LoVo (cell line): ENCODE measurements around the gene PLSCR5.

Source experiments
- DNase-seq: peaks from one replicate; pipeline ENCODE4 v3.0.0-alpha.2; 2016; ENCODE audit warnings: low spot score

Gene PLSCR5, protein sequence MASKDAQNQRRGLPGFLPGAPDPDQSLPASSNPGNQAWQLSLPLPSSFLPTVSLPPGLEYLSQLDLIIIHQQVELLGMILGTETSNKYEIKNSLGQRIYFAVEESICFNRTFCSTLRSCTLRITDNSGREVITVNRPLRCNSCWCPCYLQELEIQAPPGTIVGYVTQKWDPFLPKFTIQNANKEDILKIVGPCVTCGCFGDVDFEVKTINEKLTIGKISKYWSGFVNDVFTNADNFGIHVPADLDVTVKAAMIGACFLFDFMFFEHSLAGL

DNA sequence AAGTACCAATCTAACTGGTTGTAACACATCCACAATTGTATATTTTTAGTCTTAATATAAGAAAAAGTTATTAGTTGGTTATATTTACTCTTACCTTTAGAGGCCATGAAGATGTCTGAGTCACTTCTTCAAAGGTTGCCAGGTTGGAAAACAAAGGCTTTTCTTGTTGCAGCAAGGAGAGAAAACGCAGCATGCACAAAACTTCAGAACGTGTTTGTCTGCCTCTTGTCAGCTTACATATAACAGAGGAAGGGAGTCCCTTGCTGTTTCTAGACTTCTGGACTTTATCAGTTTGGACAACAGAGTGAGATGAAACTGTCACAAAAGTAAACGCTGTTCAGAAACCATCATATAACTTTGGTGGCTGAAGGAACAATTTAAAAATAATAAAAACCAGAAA is at the start of gene PLSCR5:
Gene PLSCR5 (minus strand): TSS at position 241 of the 400 bp plus-strand sequence. CDS start 134 bp downstream, at position 107.
- DNase-seq: no peak

DNA sequence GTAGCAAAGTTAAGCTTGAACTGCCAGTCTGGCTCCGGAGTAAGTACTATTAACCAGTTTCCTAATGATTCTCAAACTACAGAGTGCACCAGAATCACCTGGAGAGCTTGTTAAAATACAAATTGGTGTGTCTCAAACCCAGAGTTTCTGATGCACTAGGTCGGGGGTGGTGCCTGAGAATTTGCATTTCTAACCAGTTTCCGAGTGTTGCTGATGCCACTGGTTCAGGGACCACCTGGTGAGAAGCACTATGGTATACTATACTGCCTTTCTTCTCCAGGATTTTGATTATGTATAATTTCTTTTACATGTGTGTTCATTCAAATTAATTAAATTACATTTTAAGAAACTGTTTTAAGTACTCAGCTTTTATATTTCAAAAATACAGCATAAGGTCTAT is 48.8 kb upstream of the PLSCR5 start:
- DNase-seq: no peak

DNA sequence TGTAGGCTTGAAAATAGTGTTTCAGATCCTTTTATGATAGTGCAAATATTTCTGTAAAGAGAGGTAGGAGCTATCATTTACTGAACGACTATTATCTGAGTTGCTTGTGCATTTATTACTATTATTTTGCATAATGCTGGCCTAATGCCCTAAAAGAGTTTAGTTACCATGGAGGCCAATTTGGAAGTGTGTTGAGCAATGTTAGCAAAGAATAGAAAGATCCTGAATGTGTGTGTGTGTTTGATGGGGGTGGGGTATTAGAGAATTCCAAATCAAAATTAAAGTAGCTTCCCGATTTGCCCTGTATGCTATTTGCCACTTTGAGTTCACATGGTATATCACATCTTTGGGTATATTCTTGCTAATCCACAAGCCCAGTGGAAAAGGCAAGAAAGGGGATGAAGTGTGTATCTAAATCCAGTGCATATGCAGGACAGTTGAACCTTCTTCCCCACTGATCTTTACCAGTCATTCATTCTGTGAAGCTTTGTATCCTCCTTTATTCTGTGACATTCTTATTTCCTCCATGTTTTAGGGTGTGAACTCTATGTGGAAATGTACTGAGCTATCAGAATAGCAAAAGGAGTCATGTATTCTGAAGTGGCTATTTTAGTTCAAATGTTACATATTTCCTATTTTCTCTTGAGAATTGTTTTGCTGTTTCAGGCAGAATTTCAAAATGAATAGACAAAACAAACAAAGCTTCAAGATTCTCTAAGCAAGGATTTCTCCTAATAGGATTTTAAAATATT is 45.7 kb upstream of the PLSCR5 start:
- no peak for DNase-seq

DNA sequence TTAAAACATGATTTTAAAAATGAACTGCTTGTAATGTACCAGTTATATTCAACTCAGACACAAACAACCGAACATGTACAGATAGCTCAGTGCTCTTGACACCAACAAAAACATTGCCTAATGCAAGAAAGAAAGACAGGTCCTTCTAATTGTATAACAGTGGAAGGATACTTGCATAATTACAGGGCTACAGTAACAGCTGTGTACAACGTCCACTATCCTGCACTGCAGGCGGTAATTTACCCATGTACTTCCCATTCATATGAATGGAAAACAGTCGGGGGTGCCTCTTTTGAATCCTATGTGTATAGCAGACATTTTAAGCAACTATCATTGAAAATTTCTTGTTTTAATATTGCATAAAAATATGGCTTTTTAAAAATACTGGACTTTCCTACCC is 41.1 kb upstream of the PLSCR5 start:
- DNase-seq: no peak

DNA sequence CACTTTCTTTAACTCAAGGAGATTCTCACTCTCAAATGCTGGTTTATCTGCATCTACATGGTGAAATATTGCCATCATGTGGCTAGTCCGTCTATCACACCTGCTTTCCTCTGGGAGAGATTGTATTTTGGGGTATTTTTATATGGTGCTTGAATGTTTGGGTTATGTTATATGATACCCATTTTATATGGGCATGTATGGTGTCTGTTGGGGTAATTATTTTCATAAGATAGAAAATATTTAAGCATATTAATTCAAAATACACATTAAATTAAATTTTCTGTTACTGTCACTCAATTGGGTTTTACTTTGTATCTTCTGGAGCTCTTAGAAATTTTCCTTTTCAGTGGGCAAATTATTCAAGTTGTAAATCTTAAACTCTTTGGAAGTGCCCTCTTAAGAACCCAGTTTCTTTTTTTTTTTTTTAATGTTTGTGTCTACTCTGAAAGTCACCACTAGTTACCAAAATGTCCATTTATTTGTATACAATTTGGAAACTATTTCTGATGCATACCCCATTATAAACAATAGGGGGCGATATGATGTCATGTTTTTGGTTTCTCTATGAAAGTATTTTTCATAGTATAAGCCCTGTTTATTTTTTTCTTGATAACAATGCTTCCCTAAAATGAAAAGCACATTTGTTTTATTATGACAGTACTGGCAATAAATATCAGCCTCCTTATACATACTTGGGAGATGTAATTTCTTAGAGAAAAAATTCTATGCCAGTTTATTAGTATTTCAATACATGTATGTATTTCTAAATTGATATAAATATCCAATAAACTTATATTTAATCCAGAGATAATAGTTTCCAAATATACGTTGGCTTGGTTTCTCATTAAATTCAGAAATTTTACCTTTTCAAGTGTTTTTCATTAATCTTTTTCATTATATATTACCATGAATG is 36.1 kb upstream of the PLSCR5 start:
- peak; percentile 26 for DNase-seq

DNA sequence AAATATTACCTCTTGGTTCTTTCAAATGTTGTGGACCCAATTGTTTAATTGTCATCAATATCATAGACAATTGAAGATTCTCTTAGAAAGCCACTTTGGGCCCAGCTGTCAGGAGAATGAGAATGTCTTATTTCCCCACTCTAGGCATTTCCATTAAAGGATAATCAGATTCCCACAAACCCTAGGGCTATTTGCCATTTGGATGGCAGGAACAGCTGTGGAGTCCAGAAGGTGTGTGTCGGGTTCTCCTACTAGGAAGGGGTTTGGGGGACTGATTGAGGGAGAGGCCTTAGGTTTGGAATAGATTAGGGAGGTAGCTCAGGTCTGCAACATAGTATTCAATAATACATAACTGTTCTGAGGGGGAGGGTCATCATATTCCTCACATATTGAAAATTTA is 35.2 kb upstream of the PLSCR5 start:
- no peak for DNase-seq

DNA sequence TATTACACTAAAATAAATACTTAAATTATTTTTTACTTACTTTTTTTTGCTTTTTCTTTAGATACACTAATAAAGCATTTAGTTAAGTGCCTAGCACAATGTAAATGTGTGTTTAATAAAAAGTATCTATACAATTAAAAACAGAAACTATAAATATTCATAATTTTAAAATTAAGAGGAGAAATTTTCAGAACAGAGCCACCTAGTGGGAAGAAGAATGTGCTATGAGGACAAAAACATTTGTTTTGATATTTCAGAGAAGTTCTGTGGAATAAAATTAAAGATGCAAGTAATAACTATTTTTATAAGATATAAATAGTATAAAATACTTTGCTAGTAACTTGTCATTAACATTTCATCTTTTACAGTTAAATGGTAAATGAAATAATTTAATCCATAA is 33.6 kb upstream of the PLSCR5 start:
- no peak for DNase-seq

DNA sequence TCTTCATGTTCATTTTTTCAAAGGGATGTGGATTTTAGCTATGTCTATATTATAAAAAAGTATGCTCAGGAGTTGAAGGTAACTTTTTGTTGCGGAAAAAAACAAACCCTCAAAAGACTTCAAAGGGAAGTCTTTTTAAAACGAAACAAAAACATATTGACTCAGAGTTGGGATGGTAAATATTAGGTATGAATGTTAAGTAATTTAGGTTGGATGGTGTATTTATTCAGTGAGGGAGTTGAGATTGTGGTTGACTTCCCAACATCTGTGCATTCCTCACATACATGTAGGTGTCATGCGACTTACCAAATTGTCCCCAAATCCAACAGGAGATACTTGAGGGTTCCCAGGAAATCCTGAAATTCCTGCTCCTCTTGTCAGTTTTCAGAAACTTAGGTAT is 32.7 kb upstream of the PLSCR5 start:
- DNase-seq: no peak

DNA sequence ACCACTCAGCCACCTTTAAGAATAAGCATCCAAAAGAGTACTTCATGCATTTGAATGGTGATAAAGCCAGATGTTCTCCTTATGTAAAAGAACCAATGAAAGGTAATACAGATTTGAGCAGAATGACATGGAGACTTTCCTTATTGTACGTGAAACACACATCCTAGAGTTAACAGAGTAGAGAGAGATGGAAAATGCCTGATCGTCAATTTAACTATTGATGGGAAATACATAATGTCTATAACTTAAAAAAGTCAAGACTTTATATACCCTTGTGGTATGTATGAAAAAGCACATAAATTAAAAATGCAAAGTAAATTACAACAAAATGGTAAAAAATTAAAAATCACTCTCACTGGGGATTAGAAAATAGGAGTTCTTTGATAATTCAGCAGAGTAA is 31.7 kb upstream of the PLSCR5 start:
- no peak for DNase-seq

DNA sequence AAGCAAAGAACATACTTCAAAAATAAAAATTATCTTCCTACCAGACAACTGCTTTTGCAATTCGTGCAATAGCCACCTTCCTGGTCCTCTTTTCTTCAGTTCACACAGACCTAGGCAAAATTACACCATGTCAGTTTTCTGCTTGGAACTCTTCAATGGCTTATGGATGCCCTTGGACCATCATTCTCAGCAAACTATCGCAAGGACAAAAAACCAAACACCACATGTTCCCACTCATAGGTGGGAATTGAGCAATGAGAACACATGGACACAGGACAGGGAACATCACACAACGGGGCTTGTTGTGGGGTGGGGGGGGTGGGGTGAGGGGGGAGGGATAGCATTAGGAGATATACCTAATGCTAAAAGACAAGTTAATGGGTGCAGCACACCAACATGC is 29.2 kb upstream of the PLSCR5 start:
- DNase-seq: no peak

DNA sequence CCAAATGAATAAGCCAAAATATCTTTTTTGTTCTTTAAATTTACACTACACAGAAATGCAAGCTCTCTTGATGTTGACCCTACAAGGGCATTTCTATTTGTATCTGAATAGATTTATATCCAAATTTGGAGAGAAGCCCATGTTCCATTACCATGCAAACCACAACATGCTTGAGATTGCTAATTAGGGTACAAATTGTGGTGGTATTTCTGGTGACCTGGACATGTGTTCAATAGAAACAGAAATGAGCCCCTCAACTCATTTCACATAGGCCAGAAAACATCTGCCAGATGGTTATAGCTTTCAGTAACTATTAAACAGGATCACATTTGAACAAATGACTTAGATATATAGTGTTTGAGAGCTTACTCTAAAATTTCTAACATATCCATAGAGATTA is 23.5 kb upstream of the PLSCR5 start:
- no peak for DNase-seq

DNA sequence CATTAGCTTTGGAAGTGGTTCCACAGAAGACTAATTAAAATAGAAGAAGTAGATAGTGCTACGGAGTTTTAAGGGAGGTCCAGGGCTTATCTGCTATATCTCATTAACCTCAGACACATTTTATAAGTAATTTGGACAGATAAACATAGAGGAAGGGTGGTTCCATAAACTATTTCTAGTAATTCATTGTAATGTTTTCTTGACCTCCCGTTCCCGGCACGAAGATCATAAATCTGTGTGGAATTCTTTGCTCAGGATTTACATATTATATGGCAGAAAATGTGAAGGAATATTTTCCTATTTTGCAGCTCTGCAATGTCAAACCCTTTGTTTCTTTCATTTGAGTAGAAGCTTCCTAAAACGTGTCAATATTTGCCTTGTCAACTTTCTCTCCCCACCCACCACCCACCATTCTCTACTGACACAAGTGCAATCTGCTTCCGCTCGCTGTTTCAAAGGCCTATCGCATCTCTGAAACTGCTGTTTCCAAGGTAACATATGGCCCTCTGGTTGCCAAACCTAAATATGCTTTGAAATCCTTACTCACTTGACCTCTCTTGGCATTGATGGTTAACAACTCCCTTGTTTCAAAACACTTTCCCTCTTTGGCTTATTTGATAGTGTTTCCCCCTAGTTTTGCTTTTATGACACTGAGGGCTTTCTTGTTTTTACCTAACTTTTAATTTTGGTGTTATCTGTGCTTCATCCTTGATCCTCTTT is 21.4 kb upstream of the PLSCR5 start:
- DNase-seq: no peak

DNA sequence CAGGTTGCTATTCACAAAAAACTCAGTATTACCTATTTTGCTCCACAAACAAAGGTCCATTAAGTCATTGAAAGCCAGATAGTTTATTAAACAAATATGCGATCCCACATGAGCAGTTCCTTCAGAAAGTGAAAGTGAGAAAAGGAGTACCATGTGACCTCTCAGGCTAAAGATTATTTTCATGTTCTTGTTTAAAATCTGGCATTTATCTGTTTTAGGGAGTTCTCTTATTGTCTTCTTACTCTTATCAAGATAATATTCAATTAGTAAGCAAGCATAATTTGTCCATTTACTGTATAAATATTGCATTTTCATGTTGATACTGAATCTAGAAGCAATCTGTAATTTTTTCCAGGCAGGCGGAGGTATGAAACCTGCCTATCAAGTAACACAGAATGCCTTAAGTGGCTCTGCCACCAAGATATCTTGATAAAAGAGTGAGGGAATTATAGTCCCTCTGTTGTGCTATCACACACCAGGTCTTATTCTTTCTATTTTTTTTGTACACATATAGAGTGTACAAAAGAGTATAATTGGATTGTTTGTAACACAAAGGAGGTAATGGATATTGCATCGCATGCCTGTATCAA is 20.1 kb upstream of the PLSCR5 start:
- peak; percentile 8 for DNase-seq

DNA sequence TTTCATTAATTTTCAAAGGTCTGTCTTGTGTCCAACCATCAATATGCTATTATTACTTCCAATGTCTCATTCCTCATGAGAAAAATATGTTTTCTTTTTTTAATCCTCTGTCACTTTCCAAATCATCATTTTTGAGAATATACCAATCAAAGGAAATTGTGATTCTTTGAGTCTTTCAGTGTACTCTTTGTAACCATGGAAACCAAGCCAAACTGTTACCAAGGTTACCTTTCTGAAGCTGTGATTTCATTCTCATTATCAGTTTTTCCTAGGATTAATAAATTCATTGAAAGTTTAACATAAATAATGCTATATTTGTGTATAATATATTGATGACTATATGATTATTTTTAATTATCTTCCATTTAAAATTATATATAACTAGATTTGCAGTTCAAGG is 16.6 kb upstream of the PLSCR5 start:
- no peak for DNase-seq

DNA sequence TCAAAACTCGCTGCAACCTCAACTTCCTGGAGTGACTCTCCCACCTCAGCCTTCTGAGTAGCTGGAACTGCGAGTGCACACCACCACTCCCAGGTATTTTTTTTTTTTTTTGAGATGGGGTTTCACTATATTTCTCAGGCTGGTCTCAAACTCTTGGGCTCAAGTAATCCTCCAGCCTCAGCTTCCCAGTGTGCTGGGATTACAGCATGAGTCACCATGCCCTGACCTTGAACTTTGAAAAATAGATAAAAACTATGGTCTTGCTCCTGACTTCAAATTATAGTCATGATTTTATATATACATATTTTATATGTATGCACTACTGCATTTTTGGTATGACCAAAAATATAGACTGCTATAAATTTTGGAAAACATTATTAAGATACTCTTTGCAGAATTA is 6.9 kb upstream of the PLSCR5 start:
- DNase-seq: no peak

DNA sequence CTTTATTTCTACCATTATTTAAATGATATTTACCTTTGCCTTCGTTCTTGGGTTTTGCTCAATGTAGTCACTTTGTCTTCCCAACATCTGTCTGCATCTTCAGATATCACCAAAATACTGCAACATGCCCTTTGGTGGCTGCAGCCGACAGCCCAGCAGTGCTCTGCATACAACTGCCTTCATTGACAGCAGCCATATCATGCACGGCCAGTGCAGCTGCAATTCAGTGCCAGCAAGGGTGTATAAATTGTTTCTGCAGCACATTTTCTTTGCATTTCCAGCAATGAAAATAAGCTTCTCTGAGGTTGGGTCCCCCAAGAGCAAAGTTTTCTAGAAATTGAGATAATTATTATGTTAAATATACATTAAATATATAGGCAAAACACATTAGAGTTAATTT is 6.0 kb upstream of the PLSCR5 start:
- no peak for DNase-seq

DNA sequence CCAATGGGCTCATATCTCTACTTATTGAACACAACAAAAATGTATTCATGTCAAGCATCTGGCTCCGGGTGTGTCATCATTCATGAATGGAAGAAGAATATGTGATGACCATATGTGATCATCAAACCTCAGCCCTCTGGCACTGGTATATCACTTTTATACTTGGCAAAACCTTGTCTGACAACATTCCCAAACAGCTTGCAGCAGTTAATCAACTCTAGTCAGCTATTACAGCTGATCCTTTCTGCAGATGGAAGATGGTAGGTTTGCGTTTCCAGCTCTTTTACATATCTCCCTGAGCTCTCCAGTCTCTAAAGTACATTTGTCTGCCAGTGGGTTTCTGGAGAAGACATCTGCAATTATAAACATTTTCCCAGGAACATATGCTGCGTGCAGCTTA is 6.6 kb downstream of the PLSCR5 start:
- DNase-seq: no peak

DNA sequence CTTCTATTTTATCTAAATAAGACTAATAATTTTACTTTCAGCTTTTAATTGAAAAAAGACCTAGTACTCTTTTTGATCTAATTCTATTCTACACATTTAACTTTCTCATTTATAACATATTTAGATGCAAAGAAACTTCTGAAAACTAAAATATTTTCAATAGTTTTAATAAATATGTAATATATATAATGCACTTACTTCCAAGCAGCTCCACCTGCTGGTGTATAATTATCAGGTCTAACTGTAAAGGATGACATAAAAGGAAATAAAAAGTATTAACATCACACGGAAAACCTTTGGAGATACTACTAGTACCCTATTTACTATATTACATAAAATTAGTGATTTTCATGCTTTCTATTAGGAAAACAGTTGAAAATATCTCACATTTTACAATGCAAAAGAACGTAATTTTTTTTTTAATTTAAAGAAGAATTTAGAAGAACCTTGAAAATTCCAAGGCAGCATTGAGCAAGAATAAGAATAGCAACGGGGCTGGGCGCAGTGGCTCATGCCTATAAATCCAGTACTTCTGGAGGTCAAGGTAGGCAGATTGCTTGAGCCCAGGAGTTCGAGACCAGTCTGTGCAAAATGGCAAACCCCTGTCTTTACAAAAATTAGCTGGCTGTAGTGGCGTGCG is 10.2 kb downstream of the PLSCR5 start:
- no peak for DNase-seq

DNA sequence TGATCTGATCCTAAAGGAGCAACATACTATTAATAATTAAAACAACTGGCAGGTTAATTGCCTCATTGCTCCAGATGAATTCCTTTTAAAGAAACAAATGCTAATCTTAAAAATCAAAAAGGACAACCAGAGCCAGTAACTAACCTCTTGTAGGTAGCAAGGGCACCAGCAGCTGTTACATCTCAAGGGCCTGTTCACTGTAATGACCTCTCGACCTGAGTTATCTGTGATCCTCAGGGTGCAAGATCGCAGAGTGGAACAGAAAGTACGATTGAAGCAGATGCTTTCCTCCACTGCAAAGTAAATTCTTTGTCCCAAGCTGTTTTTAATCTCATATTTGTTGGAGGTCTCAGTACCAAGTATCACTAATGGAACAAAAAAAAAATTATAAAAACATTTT is 11.4 kb downstream of the PLSCR5 start:
- DNase-seq: no peak

DNA sequence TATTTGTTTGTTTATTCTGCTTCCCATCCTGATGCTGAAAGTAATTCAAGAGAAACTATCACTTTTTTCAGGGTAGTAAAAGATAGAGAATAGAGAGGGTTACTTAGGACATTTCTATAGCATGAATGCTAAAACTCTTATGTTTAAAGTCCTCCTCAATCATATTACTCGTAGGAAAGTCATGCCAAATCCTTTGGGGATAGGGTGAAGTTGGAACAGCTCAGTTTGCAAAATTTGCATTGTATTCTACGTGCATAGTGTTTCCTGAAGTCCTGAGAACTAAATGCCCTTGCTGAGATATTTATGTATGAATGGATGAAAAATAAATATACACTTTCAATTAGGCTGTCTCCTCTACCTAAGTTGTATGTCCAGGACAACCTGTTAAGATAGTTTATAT is 14.6 kb downstream of the PLSCR5 start:
- no peak for DNase-seq

DNA sequence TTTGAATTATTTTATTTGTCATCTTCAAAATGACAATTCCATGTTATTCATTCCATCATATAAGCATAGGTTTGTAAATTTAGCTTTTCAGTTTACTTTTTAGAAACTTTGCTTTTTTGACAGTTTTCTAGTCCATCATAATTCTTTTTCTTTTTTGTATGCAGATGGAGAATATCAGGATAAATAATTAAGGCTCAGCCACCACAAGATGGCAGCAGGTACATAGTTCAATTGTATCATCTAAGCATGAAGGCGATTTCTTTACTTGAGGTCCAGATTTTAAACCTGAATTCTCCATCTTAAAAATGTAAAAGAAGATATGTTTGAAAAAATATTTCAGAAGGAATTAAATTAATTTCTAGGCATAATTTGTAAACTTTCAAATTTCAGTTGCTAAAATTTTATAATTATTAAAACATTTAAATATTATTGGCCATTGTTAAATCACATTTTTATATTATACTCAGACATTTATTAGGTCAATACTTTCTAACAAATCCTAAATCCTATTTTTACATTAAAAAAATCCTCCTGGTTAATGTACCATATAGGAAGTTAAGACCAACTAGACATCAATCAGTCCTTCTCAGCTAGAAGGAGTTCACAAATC is 15.1 kb downstream of the PLSCR5 start:
- peak; percentile 47 for DNase-seq
